K562 (cell line): ENCODE data around the gene BACE1-AS. TPM values are rescaled to one million over a fixed set of nuclear protein-coding genes. Genes with fewer than 3 reads are reported as not detected.

Experiments
- BHLHE40 ChIP-seq: IDR thresholded peaks from 2 replicates; pipeline ENCODE4 v1.6.1; 2011; ENCODE audit warnings: low read length, improper control_type of control experiment
- CCAR2 ChIP-seq: fragments of 200-400 bp; formaldehyde crosslinking; IDR thresholded peaks from 2 replicates; pipeline ENCODE4 v1.6.1; 2017; ENCODE audit warnings: mild to moderate bottlenecking, low read depth, low read length
- E2F5 ChIP-seq: sonication (generic); formaldehyde crosslinking; IDR thresholded peaks from 2 replicates; pipeline ENCODE4 v1.8.0; 2022; ENCODE audit warnings: mild to moderate bottlenecking, missing genetic modification reagents
- ELF1 ChIP-seq: fragments of 200-800 bp; sonication (Bioruptor generic); IDR thresholded peaks from 2 replicates; pipeline ENCODE4 v1.6.1; 2016; ENCODE audit warnings: missing genetic modification characterization, missing compliant biosample characterization
- GATAD2A ChIP-seq: fragments of 450-650 bp; IDR thresholded peaks from 2 replicates; pipeline ENCODE4 v1.6.1; 2017
- MIER1 ChIP-seq: fragments of 450-650 bp; IDR thresholded peaks from 2 replicates; pipeline ENCODE4 v1.6.1; 2016; ENCODE audit warnings: antibody characterized with exemption, mild to moderate bottlenecking, low read depth
- ZNF318 ChIP-seq, 2 experiments: fragments of 450-650 bp; IDR thresholded peaks; 2 replicates each; pipeline ENCODE4 v1.6.1; 2016; ENCODE audit warnings: mild to moderate bottlenecking in 2 of 2, borderline replicate concordance in 1 of 2, low read depth in 1 of 2, moderate library complexity in 1 of 2
- ZNF707 ChIP-seq: fragments of 250-450 bp; sonication (Bioruptor Pico); conservative IDR thresholded peaks from 2 replicates; pipeline ENCODE4 v1.8.0; 2022; ENCODE audit warnings: inconsistent platforms, mild to moderate bottlenecking, moderate library complexity
- polyA plus RNA-seq, 8 experiments: library from polyadenylated mRNA; depleted of rRNA in 4 of 8; stranded (reverse) in 5 of 8; unstranded in 3 of 8; fragments of >200 nt; fragmentation: Nextera tagmentation in 2 of 8; fragmentation: Illumina TruSeq in 1 of 8; extraction: Ambion mirVana in 2 of 8; extraction: Trizol in 1 of 8; gene quantifications; 2 replicates each; pipeline versions ENCODE4 v1.2.1 to v1.2.3, GENCODE V29; 2011 to 2014; ENCODE audit warnings: inconsistent platforms in 1 of 8, missing spikeins in 1 of 8
- total RNA-seq, 7 experiments: library from RNA; depleted of rRNA in 6 of 7; stranded (reverse); fragments of >200 nt in 6 of 7; fragmentation: Illumina TruSeq in 2 of 7; extraction: Trizol in 2 of 7; gene quantifications; 2 replicates each; pipeline versions ENCODE4 v1.2.1 to v1.2.3, GENCODE V29; 2011 to 2021; ENCODE audit warnings: low replicate concordance in 1 of 7

Gene BACE1-AS
- total and polyA plus RNA-seq, 9 of the 15 experiments (the other 6 are each of a cell fraction or from before 2014, with no cell fraction given): 2.2 to 8.2 (median 3.8) TPM

GRCh38 chr11:117327567-117328374 lies 36.6 kb downstream of the BACE1-AS start, which contains the start of gene CEP164 (continued):
- TF ChIP-seq ZNF318 (IDR thresholded peaks at IDR 0.05; ENCODE audit: borderline replicate concordance in 1 of 2, low read depth in 1 of 2): no peak
- TF ChIP-seq BHLHE40: peak; percentile 2; the same call in 1 of the 2 replicates
- no peak for TF ChIP-seq ZNF707
- TF ChIP-seq MIER1: no peak
- no peak for TF ChIP-seq E2F5 (CRISPR knock-in tag)
- TF ChIP-seq GATAD2A: no peak
- peak; percentile 95 for TF ChIP-seq ELF1 (tag)
- TF ChIP-seq CCAR2: no peak
